ENCODE results near the gene PARD3B.

The PARD3B gene

DNA sequence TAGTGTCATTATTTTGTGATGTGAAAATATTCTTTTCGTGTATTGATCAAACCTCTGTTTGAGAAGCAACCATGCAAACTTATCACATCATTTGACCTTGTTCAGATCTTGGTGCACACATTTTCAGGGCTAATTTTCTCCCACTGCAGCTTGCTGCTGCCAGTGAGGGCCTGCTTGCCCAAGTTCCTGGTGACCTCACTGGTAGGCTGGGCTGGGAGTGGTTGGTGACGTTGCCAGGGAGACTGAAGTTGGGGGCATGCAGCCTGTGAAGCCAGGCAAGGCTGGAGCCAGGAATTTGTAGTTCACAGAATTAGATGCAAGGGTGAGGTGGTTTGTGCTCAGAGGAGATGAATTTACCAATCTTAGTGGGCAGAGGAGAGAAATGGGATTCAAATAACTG lies 38.5 kb downstream of the PARD3B start:
- no peak for DNase-seq (ENCODE audit: low read depth, low spot score)

DNA sequence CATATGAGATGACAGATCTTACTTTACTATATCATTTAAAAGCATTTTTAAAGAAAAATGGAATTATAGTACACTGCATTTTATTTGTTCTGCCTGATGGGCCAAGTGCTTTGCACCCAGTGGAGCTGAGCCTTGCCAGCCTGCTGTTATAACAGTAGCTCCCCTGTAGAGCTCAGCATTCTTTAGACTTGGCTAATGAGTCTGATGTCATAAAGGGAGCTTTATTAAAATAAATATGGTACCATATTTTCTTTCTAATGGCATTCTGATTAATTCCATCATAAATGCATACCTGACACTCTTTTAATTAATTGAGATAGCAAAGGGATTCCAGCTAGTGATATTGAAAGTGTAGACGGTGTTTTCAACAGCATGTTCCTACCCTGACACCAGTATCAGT lies 40.7 kb downstream of the PARD3B start:
- no peak for DNase-seq (ENCODE audit: low read depth, low spot score)

DNA sequence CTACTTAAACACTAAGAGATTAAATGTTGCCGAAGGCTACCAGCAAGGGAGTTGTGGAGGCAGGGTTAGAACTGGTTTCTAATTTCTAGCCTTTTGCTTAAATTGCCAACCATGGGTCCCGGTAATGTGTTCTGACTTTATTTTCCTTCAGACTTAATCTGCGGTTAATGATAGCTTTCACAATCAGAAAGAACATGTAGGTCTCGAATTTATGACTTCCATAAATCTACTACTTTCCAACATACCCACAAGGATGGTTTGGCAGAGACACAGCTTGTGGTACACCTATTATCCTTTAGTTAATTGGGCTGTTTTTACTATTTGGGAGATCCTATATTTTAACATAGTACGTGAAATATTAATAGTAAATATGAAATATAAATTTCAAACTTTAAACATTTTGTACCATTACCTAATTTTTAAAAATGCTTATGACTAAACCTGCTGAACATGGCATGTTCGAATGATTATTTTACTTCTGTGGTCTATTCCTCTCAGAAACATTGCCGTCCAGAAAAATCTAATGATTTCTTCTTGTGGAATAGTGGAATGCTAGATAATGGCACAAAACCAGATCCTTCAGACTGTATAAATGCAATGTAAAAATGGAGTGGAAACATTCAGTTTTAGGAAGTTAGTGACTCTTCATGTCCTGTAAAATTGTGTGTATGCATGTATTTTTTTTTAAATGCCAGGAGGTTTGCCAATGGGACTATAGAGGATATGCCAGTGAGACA lies 41.3 kb downstream of the PARD3B start:
- DNase-seq (ENCODE audit: low read depth, low spot score) = no peak

DNA sequence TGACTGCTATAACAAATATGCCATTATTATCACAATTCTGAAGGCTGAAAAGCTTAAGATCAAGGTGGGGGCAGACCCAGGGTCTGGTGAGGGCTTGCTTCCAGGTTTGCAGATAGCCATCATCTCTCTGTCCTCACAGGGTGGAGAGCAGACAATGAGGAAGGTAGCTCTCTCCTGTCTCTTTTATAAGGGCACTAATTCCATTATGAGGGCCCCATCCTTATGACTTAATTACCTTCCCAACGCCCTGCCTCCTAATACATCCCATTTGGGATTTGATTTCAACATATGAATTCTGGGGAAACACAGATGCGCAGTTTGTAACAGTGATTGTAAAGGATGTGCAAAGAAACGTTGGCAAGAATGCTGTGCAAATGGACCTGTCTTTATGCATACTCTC lies 44.8 kb downstream of the PARD3B start:
- DNase-seq (ENCODE audit: low read depth, low spot score) = no peak

DNA sequence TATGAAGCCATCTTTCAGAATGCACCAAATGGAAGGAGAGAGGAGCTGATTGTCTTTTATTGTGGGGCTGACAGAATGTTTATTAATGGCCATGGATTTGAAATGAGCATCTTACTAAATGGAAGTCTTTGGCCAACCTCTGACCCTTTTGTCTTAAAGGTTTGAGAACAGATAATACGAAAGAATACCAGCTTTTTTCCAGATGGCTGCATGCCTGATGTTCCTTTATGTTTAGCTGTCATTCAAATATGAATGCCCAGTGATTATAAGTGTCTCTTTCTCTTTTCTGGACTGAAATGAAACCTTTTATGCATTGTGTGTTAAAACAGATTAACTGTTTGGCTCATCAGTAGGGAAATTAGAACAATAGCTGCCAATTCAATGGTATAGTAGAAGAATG lies 46.0 kb downstream of the PARD3B start:
- no peak for DNase-seq (ENCODE audit: low read depth, low spot score)

DNA sequence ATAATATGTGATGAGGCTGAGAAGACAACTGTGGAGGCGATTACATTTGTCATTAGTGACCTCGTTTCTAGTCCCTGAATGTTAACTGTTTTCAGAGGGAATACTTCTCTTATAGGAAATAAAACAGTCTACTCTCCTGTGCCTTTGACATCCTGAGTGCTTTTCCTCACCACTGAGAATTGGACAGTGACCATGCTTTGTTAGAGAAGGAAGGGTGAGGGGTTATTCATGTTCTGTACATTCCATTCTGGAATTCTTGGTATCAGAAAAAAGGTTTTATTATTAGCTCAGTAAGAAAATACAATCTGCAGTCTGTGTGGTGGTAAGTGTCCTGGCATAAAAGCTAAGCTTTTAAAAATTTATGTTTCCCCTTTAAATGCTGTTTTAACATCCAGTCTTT lies 58.8 kb downstream of the PARD3B start:
- DNase-seq (ENCODE audit: low read depth, low spot score) = no peak

DNA sequence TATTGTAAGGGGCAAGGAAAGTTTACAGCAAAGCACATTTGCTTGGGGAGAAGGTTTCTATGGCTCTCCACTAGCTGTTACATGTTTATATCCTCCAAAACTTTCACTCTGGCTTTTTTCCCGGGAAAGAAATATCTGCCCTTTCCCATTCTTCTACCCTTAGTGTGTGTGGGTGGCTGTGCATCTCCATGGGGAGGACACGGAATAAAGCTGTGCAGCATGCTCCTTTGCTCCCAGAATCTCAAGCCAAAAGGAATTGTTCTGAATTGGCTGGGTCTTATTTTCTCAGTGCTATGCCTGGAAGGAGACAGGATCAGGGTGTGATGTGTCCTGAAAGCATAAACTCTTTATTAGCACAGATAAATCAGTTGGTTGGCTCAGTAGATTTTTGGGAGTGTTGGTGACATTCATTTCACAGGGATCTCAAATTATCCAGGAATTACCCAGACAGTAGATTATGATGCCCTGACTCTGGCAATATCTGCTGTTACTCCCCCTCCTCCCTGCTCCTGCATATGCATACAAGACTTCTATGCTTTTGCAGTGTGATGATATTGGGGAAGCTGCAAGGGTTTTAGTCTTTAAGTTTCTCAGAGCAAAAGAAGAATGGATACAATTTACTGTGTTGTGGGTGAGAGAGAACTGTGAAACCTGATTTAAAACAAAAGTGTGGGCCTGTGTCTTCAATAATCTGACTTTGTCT lies 63.1 kb downstream of the PARD3B start:
- DNase-seq (ENCODE audit: low read depth, low spot score) = no peak

DNA sequence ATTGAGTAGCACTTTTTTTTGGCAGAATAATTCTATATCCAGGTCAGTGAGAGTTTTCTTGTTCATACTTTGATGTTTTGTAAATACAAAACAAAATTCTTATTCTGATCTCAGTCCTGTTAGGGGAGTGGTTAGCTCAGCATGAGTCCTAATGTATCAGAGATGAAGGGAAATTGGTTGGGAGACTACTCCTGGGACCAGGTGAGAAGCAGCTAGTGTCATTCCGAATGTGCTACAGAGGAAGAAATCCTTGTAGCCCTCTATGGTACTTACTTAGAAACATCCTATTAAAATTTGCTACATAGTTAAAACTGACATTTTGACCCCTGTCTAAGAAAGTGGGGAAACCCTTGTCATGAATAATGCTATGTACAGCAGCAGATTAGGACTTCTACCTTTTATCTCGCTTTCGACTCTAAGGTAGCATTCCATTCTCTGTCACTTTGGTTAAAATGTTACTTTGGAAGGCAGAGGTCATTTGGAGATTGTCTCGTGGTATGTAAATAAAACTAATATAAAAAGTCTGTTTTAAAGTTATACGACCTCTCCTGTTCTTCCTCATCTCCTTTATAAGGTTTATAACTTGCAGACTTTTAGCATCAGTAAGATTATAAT lies 65.8 kb downstream of the PARD3B start:
- no peak for DNase-seq (ENCODE audit: low read depth, low spot score)

DNA sequence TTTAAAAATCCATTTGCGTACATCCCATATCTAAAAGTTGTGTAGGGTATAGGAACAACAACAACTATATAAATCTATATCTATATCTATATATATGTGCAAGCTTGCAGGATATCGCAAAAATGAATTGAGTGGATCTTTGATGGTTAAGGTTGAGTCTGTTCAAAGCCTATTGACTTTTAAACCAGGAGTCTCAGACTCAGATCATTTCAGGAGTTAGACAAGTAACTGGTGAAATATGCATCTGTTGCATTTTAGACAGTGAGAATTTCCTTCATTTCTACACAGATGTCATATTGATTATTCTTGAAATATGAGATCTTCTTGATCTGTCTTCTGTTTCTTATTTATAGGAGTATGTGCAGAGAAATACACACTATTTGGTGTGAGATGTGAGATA lies 66.5 kb downstream of the PARD3B start:
- no peak for DNase-seq (ENCODE audit: low read depth, low spot score)

DNA sequence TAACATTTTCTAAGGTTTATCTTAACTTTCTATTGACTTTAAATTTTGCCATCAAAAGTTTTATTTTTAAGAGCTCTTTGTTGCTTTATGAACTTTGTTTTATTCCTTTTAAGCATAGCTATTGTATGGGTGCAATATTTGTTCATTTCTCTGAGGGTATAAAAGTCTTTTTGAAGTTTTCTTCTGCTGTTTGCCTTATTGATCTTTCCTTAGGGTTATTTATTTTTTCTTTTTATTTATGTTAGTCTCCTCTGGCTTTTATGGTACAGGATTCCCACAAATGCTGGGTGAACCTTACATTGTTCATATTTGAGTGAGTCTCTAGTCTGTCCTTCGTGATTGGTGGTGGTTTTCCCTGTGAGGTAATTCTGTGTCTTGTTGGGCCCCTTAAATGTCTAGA lies 68.4 kb downstream of the PARD3B start:
- DNase-seq (ENCODE audit: low read depth, low spot score) = no peak

DNA sequence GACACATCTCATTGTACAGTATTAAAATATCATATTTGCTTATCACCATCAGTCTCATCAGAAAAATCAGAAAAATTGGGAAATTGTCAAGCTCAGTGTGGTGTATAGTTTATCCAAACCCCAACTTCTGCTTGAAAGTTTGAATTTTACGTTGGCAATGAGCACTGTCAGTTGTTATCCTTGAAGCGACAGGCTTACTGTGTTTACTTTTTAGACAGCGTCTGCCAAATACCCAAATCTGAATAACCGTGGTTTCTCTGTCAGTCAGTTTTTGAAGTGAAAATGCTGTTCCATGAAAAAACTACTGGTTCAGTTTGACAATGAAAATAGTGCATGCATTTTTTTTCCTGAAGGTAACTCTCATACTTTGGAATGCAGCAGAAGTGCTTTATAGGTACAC lies 70.2 kb downstream of the PARD3B start:
- DNase-seq (ENCODE audit: low read depth, low spot score) = no peak

DNA sequence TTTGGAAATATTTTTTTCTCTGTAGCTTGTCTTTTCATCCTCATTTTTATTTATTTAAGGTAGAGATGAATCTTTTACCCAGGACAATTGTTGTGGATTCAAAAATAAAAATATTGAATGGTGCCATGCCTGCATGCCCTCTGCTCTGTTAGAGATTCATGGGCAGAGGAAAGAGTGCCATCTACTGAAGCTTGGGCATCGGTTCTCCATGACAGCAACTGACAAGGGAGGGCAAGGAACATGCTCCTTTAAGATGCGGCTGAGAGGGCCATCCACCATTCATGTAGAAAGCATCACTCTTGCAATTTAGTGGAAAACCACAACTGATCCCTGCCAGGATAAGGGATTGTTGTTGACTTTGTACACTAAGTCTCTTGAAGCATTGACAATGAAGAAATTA lies 79.9 kb downstream of the PARD3B start:
- no peak for DNase-seq (ENCODE audit: low read depth, low spot score)

DNA sequence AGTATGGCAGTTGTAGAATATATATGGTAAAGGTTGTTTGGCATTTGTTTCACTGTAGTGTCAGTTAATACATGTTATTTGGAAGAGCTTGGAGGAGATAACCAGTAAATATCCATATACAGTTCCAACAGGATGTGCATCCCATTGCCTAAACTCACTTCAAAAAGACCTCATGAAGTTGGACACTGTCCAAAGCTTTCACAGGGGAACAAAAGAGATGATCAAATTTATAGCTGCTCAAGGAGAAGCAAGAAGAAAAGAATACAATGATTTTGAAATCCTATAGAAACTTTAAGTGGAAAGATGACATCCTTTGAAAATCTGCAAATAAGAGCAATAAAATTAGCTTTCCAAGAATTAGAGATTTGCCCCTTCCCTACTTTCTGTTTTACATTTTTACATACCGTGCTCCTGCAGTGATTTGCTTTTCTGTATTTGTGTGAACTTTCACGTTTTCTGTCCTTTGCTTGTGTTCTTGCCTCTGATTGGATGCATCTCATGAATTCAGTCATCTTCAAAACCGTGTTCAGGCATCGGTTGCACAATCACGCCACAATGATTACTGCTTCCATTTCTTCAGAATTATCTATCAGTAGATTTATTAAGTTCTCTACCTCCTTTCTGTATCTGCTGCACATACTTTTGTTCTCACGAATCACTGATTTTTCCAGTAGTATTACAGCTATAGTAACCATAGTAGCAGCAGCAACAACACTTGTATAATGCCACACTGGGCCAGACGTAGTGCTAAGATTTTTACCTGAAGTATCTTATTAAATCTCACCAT lies 83.8 kb downstream of the PARD3B start:
- no peak for DNase-seq (ENCODE audit: low read depth, low spot score)

DNA sequence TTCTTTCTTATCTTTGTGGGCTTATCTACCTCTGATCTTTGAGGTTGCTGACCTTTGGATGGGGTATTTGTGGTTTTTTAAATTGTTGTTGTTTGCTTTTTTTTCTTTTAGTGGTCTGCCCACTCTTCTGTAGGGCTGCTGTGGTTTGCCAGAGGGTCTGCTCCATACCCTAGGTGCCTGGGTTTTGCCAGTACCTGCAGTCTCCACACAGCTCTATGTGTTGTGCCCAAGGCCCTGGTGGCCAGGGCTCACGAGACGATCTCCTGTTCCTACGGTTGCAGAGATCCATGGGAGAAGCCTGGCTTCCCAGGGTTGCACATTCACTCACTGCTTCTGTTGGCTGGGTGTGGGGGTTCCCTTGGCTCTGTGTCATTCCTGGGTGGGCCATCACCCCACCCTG lies 87.1 kb downstream of the PARD3B start:
- DNase-seq (ENCODE audit: low read depth, low spot score) = peak; percentile 7

DNA sequence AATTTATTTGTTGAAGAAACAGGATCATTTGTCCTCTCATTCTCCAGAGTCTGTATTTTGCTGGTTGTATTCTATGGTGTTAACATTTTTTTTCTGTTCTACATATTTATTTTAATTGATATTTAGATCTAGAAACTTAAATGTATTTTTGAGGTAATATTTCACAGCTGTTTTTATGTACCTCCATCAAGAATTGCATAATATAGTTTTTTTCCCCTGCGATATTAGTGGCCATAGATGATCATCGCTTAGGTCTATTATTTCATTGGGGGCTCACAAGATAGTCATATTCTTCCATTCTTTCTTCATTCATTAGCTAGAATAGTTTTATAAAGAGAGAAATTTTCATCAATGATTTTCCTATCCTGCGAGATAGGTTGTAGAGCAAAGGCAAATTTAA lies 89.3 kb downstream of the PARD3B start:
- no peak for DNase-seq (ENCODE audit: low read depth, low spot score)

DNA sequence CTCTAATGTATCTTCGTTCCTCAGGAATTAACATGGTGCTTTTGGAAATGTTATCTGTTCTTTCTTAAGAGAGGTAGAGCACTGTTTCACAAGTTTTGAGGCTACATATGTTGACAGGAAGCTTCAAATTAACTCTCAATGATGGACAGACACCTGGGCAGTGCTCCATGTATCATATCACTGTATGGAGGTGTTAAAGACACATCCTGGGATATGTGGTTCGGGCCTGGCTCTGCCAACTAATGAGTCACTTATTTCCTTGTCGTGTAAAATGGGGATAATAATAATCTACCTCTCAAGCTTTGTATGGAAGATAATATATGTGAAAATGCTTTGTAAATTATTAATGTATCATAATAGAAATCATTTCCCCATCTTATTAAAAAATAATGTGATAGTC lies 90.2 kb downstream of the PARD3B start:
- no peak for DNase-seq (ENCODE audit: low read depth, low spot score)

DNA sequence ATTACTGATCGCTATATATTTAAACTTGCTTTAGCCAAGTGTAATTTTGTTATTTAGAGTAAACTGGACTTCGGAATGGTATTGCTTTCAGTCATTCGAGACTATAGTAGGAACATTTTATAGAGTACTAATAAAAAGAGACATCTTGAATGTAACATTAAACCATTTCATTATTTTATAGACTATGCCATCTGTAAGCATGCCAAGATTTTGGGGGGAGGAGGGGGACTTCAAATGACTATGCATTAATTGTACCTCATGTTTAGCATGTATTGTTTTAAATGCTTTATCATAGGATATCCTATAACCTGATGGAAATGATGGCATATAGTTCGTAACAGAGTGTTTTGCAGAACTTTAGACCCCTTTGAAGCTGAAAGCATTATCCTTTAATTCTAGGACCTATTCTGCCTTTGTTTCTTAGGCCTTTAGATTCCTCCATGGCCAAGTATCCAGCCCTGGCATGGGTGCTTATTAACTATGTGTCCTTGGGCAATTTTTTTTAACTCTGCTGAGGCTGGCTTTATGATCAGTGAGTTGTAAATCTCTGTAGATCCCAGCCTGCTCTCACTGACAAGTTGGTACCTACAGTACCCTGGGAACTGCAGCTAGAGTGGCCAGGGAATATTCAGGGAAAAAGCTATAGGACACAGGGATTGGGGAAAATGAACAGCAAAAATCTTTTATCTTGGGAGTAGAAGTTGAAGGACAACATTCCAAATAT lies 93.4 kb downstream of the PARD3B start:
- no peak for DNase-seq (ENCODE audit: low read depth, low spot score)

DNA sequence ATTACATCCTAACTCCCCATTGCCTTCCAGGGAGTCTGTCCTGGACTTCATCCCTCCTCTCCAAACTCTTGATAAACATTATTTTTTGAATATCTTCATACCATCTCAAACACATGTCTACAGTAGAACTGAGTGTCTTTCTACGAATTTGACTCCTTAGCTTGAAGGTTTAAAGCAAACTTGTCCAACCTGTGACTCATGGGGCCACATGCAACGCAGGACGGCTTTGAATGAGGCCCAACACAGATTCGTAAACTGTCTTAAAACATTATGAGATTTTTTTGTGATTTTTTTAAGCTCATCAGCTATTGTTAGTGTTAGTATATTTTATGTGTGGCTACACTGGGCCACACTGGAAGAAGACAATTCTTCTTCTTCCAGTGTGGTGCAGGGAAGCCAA lies 98.1 kb downstream of the PARD3B start:
- DNase-seq (ENCODE audit: low read depth, low spot score) = no peak

DNA sequence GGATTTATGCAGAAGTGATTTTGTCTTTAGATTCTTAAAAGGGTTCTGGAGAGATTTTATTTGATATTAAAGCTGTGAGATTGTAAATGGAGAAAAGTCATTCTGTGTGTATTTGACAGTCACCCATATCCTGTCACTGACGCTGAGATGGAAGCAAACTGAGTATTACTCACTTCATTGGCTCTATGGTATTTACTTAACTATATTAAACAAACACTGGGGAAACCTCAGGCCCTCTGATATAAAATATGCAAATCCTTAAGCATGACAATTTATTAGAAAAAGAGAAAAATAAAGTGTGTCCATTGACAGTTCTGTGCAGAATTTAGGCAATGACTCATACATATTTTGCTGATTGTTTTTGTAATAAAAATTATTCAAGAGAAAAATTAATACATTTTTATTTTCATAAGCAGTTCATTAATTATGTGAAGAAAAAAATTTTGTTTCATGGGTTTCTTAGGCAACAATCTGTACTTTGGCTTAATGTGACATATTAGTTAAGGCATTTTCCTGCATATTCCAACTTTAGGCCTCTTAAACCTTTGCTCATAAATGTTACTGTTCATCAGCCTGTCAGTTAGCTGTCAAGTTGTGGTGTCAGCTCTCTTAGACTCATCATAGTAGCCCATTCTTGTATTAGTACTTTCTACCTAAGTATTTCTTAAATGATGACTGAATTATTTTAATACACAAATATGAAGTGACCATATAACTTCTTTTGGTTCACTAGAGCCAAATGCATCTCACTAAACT lies 99.9 kb downstream of the PARD3B start:
- no peak for DNase-seq (ENCODE audit: low read depth, low spot score)

DNA sequence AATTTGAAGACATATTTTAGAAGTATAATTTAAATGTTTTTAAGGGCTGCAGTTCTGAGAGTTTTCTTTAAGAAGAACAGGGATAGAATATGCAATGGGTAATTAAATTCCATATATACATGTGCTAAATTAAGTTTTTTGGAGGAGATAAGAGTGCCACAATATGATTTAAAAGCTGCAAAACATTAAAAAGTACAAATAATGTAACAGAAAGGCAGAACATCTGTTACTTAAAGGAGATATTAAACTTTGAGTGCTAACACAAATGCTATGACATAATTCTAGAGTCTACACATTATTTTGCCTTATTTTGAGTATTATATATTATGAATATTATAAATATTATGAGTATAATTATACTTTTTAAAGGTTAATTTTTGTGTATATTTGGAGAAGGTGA lies 102.4 kb downstream of the PARD3B start:
- no peak for DNase-seq (ENCODE audit: low read depth, low spot score)

DNA sequence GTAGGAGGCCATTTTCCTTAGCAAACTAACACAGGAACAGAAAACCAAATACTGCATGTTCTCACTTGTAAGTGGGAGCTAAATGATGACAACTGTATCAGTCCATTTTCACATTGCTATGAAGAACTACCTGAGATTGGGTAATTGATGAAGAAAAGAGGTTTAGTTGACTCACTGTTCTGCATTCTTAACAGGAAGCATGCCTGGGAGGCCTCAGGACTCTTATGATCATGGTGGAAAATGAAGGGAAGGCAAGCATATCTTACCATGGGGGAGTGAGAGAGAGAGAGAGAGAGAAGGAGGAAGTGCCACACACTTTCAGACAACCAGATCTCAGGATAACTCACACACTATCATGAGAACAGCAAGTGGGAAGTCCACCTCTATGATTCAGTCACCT lies 105.3 kb downstream of the PARD3B start:
- no peak for DNase-seq (ENCODE audit: low read depth, low spot score)

All from ELF-1 (cell line).